SK-N-SH (cell line): ENCODE results near the gene PPIAL4G. TPM values are rescaled to one million over a fixed set of nuclear protein-coding genes. Genes with fewer than 3 reads are reported as not detected.
"Not testable (repeated sequence)": the region's sequence is repeated elsewhere in the genome, so short reads cannot be mapped to it uniquely, and the experiment has no call there.

ENCODE experiments used
- CTCF ChIA-PET: fragments of 300-600, 350-600 bp; formaldehyde crosslinking; extraction: SDS; loops from one replicate; lab custom pipeline; 2021; lab: Yijun Ruan, JAX
- POLR2A ChIA-PET: fragments of 350-600 bp; sonication (Branson Sonifier 250); formaldehyde crosslinking; extraction: SDS; loops from one replicate; lab custom pipeline; 2020; ENCODE audit warnings: antibody characterized with exemption, inconsistent platforms; lab: Yijun Ruan, JAX
- DNase-seq: peaks from one replicate; pipeline ENCODE4 v3.0.0; 2012
- H2AFZ ChIP-seq: fragments of 200-600 bp; sonication (generic); 2 replicates; pipeline ENCODE4 v1.8.1; 2016; ENCODE audit warnings: antibody characterized with exemption, mild to moderate bottlenecking, low read depth
- H3F3A ChIP-seq: fragments of 200-600 bp; sonication (generic); replicated peaks from 2 replicates; pipeline ENCODE3; 2016; ENCODE audit warnings: antibody characterized with exemption, mild to moderate bottlenecking; ENCODE audit not compliant: insufficient read depth
- H3K27ac ChIP-seq, 2 experiments: fragments of 200-500 bp in 1 of 2; fragments of 200-600 bp in 1 of 2; sonication (Bioruptor generic) in 1 of 2; sonication (generic), shearing (Covaris generic) in 1 of 2; 2 replicates each; pipeline versions ENCODE4 v1.5.1 to v1.6.1; 2014 to 2016; ENCODE audit warnings: low read depth in 2 of 2, inconsistent platforms in 1 of 2, low read length in 1 of 2, mild to moderate bottlenecking in 1 of 2, mixed read lengths in 1 of 2
- H3K27me3 ChIP-seq: fragments of 200-600 bp; sonication (generic), shearing (Covaris generic); 2 replicates; pipeline ENCODE4 v1.6.1; 2016; ENCODE audit warnings: mixed run types; ENCODE audit not compliant: insufficient read depth
- H3K36me3 ChIP-seq, 2 experiments: fragments of 200-500 bp in 1 of 2; fragments of 200-600 bp in 1 of 2; sonication (Bioruptor generic) in 1 of 2; sonication (generic) in 1 of 2; replicated peaks in 1 of 2; 2 replicates each; pipeline versions ENCODE3 to v1.5.1; 2014 to 2016; ENCODE audit warnings: low read length in 1 of 2, mild to moderate bottlenecking in 1 of 2; ENCODE audit not compliant: insufficient read depth in 2 of 2, control insufficient read depth in 1 of 2
- H3K4me1 ChIP-seq, 2 experiments: fragments of 200-500 bp in 1 of 2; fragments of 200-600 bp in 1 of 2; sonication (Bioruptor generic) in 1 of 2; sonication (generic), shearing (Covaris generic) in 1 of 2; 2 replicates each; pipeline versions ENCODE4 v1.5.1 to v1.6.1; 2014 to 2016; ENCODE audit warnings: low read depth in 1 of 2, low read length in 1 of 2, mixed run types in 1 of 2; ENCODE audit not compliant: insufficient read depth in 2 of 2, control insufficient read depth in 1 of 2
- H3K4me2 ChIP-seq: fragments of 200-600 bp; sonication (generic), shearing (Covaris generic); 2 replicates; pipeline ENCODE4 v1.6.1; 2017; ENCODE audit warnings: mixed run types
- H3K4me3 ChIP-seq, 2 experiments: fragments of 200-500 bp in 1 of 2; fragments of 200-600 bp in 1 of 2; sonication (Bioruptor generic) in 1 of 2; sonication (generic), shearing (Covaris generic) in 1 of 2; 2 replicates each; pipeline versions ENCODE4 v1.5.1 to v1.8.1; 2014 to 2016; ENCODE audit warnings: low read depth in 2 of 2, inconsistent platforms in 1 of 2, low read length in 1 of 2, mild to moderate bottlenecking in 1 of 2, mixed read lengths in 1 of 2, moderate library complexity in 1 of 2
- H3K79me2 ChIP-seq: fragments of 200-600 bp; sonication (generic); 2 replicates; pipeline ENCODE4 v1.8.1; 2017; ENCODE audit warnings: mild to moderate bottlenecking; ENCODE audit not compliant: insufficient read depth
- H3K9ac ChIP-seq: fragments of 200-600 bp; sonication (generic); 2 replicates; pipeline ENCODE4 v1.6.1; 2017; ENCODE audit warnings: mixed run types
- H3K9me2 ChIP-seq: fragments of 200-600 bp; sonication (generic); 2 replicates; pipeline ENCODE4 v1.6.1; 2017; ENCODE audit warnings: mixed run types
- H3K9me3 ChIP-seq: fragments of 200-600 bp; sonication (generic); 2 replicates; pipeline ENCODE4 v1.6.1; 2017; ENCODE audit warnings: mixed run types, mild to moderate bottlenecking, moderate library complexity
- H4K20me1 ChIP-seq: fragments of 200-600 bp; sonication (generic); 2 replicates; pipeline ENCODE4 v1.6.1; 2017; ENCODE audit warnings: mild to moderate bottlenecking, mixed run types; ENCODE audit not compliant: insufficient read depth
- MEF2A ChIP-seq: IDR thresholded peaks from 2 replicates; pipeline ENCODE4 v1.4.0; 2012; ENCODE audit warnings: low read depth, borderline replicate concordance
- WGBS: methylation state at CpG from one replicate; pipeline ENCODE4 v1.1.6; 2017; ENCODE audit warnings: low lambda C conversion rate; 5-methylcytosine and 5-hydroxymethylcytosine counted together
- polyA plus RNA-seq, 3 experiments: library from polyadenylated mRNA; depleted of rRNA; stranded (reverse); fragments of >200 nt; gene quantifications; 2 replicates each; pipeline ENCODE4 v1.2.3, GENCODE V29; 2012

Gene PPIAL4G
- polyA plus RNA-seq, 1 of the 3 experiments (the other 2 are of a cell fraction), result not detected

DNA sequence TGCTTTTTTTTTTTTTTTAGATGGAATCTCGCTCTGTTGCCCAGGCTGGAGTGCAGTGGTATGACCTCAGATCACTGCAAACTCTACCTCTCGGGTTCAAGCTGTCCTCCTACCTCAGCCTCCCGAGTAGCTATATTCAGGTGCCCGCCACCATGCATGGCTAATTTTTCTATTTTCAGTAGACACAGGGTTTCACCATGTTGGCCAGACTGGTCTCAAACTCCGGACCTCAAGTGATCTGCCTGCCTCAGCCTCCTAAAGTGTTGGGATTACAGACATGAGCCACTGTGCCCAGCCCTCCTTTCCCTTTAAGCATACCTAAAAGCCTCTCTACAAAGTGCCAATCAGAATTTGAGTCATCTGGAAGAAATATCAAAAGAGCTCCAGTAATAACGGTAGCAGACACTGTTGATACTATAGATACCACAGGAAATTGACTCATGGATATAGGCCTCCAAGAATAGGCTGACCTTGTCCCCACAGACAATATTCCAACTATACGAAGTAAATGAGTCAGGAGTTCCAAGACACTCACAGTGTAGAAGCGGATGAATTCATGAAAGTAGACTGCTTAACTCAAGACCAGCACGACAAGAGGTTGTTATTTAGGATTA lies 29.6 kb upstream of the PPIAL4G start:
- POLR2A ChIA-PET, DNase-seq: not testable (repeated sequence)
- WGBS, result 23% methylated on average over 8 of the region's 9 CpGs

DNA sequence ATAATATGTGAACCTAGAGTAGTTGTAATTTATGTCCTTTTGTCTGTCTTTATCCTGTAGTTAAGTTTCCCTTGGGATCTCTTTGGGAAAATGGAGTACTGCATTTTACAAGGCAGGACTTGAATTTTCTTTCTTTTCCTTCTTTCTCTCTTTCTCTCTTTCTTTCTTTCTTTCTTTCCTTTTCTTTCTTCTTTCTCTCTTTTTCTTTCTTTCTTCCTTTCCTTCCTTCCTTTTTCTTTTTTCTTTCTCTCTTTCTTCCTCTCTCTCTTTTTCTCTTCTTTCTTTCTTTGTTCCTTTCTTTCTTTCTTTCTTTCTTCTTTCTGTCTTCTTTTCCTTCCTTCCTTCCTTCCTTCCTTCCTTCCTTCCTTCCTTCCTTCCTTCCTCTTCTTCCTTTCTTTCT lies 10.8 kb upstream of the PPIAL4G start:
- CTCF ChIA-PET, H3K4me2 ChIP-seq, H3K27me3 ChIP-seq, H3K9me2 ChIP-seq, H2AFZ ChIP-seq, H3F3A ChIP-seq, H3K4me1 ChIP-seq, POLR2A ChIA-PET, H3K36me3 ChIP-seq, H3K27ac ChIP-seq, DNase-seq, H3K79me2 ChIP-seq, H3K9ac ChIP-seq, H3K9me3 ChIP-seq, H3K4me3 ChIP-seq, H4K20me1 ChIP-seq: not testable (repeated sequence)

More for the DNA sequence above, 29.6 kb upstream of the PPIAL4G start:
- H3K4me2 ChIP-seq, H3K9me2 ChIP-seq, H3K36me3 ChIP-seq, H3F3A ChIP-seq: not testable (repeated sequence)
- TF ChIP-seq MEF2A, result peak; percentile 34; the same call in 1 of the 2 replicates
- TF ChIP-seq, all 33 proteins: peak for 1; not testable (repeated sequence) for 32
- H3K9ac ChIP-seq, H3K4me3 ChIP-seq, H4K20me1 ChIP-seq, H2AFZ ChIP-seq, H3K27ac ChIP-seq, H3K4me1 ChIP-seq, H3K79me2 ChIP-seq, H3K9me3 ChIP-seq, CTCF ChIA-PET, H3K27me3 ChIP-seq: not testable (repeated sequence)

- H2AFZ ChIP-seq, DNase-seq, CTCF ChIA-PET, H3K9ac ChIP-seq, H3K4me3 ChIP-seq, H3F3A ChIP-seq, H3K9me3 ChIP-seq, H3K4me2 ChIP-seq, H3K27ac ChIP-seq, H3K79me2 ChIP-seq, H3K27me3 ChIP-seq, H3K36me3 ChIP-seq, H3K9me2 ChIP-seq, POLR2A ChIA-PET, H3K4me1 ChIP-seq, H4K20me1 ChIP-seq: not testable (repeated sequence)
- 14% methylated on average over 1 of the region's 4 CpGs for WGBS
Measured at GRCh38 chr1:148481134-148481533, 2.0 kb downstream of the PPIAL4G start.

DNA sequence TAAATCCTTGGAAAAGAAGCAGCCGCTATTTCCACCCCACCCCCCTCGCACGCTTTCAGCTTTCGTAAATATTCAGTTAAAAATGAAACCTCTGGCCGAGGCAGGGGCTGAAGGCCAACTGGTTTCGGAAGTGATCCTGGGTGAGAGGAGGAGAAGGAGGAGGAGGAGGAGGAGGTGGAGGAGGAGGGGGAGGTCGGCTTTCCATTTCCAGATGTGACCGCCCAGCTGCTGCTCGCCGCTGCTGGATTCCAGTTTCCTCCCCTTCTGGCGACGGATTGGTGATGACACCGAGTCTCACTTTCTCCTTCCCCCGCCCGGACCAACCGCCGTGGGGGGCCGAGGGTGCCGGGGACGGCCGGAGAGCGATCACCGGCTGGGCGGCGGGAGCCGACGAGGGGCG lies 23.4 kb downstream of the PPIAL4G start:
- CTCF ChIA-PET, H2AFZ ChIP-seq, H3K4me1 ChIP-seq, POLR2A ChIA-PET, H3K36me3 ChIP-seq, H3K79me2 ChIP-seq, H4K20me1 ChIP-seq, H3F3A ChIP-seq, H3K9me3 ChIP-seq, H3K9me2 ChIP-seq, H3K27me3 ChIP-seq, DNase-seq, H3K9ac ChIP-seq, H3K4me3 ChIP-seq, H3K27ac ChIP-seq: not testable (repeated sequence)
- 0% methylated on average over 6 of the region's 28 CpGs for WGBS
- peak overlapping the region; percentile 59; the same call in 1 of the 2 replicates for H3K4me2 ChIP-seq

DNA sequence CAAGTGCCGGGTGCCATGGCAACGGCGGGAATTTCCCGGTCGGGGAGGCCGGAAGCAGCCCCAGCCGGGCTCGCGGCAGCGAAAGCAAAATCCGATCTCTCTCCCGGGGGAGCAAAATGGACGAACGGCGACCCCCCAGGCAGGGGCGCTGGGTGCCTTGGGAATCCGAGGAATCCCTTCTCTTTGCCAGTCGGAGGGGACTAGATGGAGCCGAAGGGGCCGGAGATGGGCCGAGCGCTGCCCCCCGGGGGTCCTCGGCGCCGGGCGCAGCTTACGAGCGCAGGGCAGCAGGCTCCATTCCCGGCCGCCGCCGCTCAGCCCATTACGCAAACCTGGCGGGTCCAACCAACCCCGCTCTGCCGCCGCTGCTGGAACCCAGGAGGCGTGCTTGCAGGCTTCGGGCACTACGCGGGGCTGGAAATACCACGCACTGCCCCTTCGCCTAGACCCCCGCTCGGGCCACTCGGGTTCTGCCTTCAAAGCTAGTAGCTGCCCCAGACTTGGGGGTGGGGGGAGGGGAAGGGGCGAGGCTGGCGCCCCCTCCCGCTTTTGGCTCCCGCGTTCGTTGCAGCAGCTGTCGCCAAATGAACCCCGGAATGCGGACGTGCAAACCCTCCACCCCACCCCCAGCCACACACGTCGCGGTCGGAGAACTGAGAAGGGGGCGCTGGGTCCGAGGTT lies 24.1 kb downstream of the PPIAL4G start:
- H3F3A ChIP-seq, H3K36me3 ChIP-seq, H3K27me3 ChIP-seq, H3K9ac ChIP-seq, H3K9me2 ChIP-seq, CTCF ChIA-PET, H3K27ac ChIP-seq, H3K79me2 ChIP-seq, H2AFZ ChIP-seq, H3K9me3 ChIP-seq, POLR2A ChIA-PET, H4K20me1 ChIP-seq, H3K4me1 ChIP-seq: not testable (repeated sequence)
- Histone ChIP-seq H3K4me2 (peak overlapping the region; percentile 59), H3K4me3 (peak overlapping the region; percentile 27 to 37; a peak in 1 of 4 replicates)
- WGBS, result 0% methylated on average over 5 of the region's 63 CpGs
- DNase-seq, result peak; percentile 4

DNA sequence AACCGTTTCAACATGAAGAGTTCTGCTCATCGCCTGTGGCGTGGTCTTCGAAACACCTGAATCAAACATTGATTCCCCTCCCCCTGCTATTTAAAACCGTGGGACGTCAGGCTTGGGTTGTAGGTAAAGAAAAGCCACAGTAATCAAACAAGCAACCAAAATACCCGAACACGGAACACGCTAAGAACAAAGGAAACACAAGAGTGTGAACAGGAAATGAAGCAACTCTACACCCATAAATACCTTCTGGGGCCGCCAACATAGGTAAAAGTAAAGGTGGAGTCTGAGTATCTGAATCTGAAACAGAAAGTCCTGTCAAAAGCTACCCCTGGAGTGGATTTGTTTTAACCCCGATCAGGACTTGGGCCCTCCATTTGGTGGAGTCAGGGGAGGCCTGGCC lies 24.7 kb downstream of the PPIAL4G start:
- H3K4me3 ChIP-seq, H4K20me1 ChIP-seq, H3K9me3 ChIP-seq: not testable (repeated sequence)

More for the DNA sequence above, 24.7 kb downstream of the PPIAL4G start:
- H3K4me2 ChIP-seq, H3K27ac ChIP-seq, H3K27me3 ChIP-seq, H2AFZ ChIP-seq, H3K9ac ChIP-seq, H3F3A ChIP-seq, H3K79me2 ChIP-seq, DNase-seq, CTCF ChIA-PET, H3K9me2 ChIP-seq, POLR2A ChIA-PET, H3K4me1 ChIP-seq, H3K36me3 ChIP-seq: not testable (repeated sequence)
- WGBS, result 20% methylated on average over 10 of the region's 11 CpGs
